Cardiac muscle cell (in vitro differentiated cells and primary cell): Measurements from ENCODE around the gene LSMEM2. TPM values are rescaled to one million over a fixed set of nuclear protein-coding genes. Genes with fewer than 3 reads are reported as not detected.

ENCODE experiments used
- DNase-seq, 2 donors: peaks; one replicate each; pipeline versions ENCODE4 v3.0.0 to v3.0.0-alpha.2; 2010 to 2017; ENCODE audit warnings: low read depth in 1 of 2, low spot score in 1 of 2
- H3K27ac ChIP-seq: fragments of 200-600 bp; sonication (generic); 2 replicates; pipeline ENCODE4 v1.5.1; 2016
- H3K27me3 ChIP-seq: fragments of 200-600 bp; sonication (generic); 2 replicates; pipeline ENCODE4 v1.6.0; 2016; ENCODE audit warnings: control low read depth
- H3K36me3 ChIP-seq: fragments of 200-600 bp; sonication (generic); 2 replicates; pipeline ENCODE4 v1.5.1; 2016; ENCODE audit warnings: control low read depth
- H3K4me1 ChIP-seq: fragments of 200-600 bp; sonication (generic); 2 replicates; pipeline ENCODE4 v1.8.1; 2017; ENCODE audit warnings: low read depth, mild to moderate bottlenecking, mixed run types
- H3K4me3 ChIP-seq: fragments of 200-600 bp; sonication (generic); 2 replicates; pipeline ENCODE4 v1.5.1; 2016; ENCODE audit warnings: mild to moderate bottlenecking
- H3K9me3 ChIP-seq: fragments of 200-600 bp; sonication (generic); 2 replicates; pipeline ENCODE4 v1.5.1; 2017; ENCODE audit warnings: low read depth, mild to moderate bottlenecking, control low read depth
- CTCF ChIP-seq: IDR thresholded peaks from 2 replicates; pipeline ENCODE4 v1.5.1; 2012; ENCODE audit warnings: low read depth, mild to moderate bottlenecking, low read length
- polyA plus RNA-seq: library from polyadenylated mRNA; unstranded; fragments of >200 nt; fragmentation: Nextera tagmentation; extraction: Ambion mirVana; gene quantifications from 2 replicates; pipeline ENCODE4 v1.2.1, GENCODE V29; 2016
- total RNA-seq: library from RNA; depleted of rRNA; stranded (reverse); fragments of >200 nt; gene quantifications from 2 replicates; pipeline ENCODE4 v1.2.3, GENCODE V29; 2016

Gene LSMEM2
- total and polyA plus RNA-seq, 2 experiments from 2014 or later: 18.1 to 29.2 TPM

DNA sequence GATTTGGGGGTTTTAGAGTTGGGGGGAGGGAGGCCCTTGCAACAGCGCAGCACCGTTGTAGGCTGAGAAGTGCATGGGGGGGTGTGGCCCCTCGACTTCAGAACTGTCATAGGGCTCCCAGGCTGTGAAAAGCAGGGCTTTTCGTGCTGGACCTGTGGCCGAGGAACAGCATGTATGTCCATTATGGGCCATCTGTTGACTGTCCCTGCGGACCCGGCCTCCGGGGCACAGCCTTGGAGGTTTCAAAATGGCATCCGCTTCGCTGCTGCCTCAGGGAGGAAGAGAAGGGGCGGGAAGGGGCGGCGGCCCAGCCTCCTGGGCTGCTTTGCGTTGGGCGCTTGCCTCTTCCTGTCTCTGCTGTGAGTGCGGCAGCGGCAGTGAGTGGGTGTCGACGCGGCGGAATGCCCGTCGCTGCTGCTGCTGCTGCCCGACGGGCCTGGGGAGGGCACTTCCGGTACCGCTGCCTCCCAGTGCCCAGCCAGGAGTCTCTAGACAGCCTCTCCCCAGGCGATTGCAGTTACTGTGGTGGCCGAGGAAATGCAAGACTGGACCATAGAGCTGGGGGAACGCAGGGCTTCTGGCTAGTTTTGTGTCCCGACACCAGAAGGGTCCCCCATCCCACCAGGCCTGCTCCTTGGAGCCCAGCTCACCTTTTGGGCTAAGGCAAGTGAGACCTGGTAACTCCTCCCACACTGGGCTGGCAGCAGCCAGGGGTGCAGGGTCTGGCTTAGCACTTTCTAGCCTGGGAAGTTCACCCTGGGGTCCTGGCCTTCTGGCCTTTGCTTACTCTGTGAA lies 40.9 kb upstream of the LSMEM2 start:
- TF ChIP-seq CTCF: no peak
- Histone ChIP-seq H3K4me3 (peak overlapping the region; percentile 57), H3K27ac (peak overlapping the region; percentile 66), H3K27me3 (no peaks in the 10 kb centered on the region), H3K9me3 (no peaks in the 10 kb centered on the region), H3K36me3 (no peaks in the 10 kb centered on the region), H3K4me1 (peaks cover 27% of the 10 kb centered on the region)
- DNase-seq: peak; percentile 86

DNA sequence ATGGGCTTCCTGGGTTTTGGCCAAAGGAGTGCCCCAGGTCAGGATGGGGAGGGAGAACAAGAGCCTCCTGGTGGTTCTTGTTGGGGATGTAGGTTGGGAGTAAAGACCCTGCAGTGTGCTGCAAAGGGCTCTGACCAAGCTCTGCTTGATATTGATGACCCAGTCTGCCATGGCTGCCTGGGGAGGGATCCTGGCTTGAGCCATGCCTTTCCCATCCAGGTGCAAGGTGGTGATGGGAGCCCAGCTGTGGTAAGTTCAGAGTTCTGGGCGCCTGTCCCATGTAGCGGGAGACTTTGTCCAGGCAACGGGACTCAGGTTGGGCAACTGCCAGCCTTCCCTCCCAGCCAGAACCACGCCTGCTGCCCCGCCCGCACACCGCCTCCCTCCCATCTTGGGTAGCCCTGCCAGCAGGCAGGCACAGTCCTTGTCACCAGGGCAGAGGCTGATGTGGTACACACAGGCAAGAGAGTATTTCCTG lies 40.3 kb upstream of the LSMEM2 start:
- no peaks in the 10 kb centered on the region for H3K27me3 ChIP-seq
- peak overlapping the region; percentile 57 for H3K4me3 ChIP-seq
- no peaks in the 10 kb centered on the region for H3K36me3 ChIP-seq
- DNase-seq: no peak
- no peak for TF ChIP-seq CTCF
- H3K9me3 ChIP-seq: no peaks in the 10 kb centered on the region
- H3K4me1 ChIP-seq: peaks cover 22% of the 10 kb centered on the region
- peak overlapping the region; percentile 66 for H3K27ac ChIP-seq

- no peaks in the 10 kb centered on the region for H3K9me3 ChIP-seq
- no peak for DNase-seq
- no peaks in the 10 kb centered on the region for H3K27me3 ChIP-seq
- peaks cover 20% of the 10 kb centered on the region for H3K4me1 ChIP-seq
- H3K27ac ChIP-seq: peak overlapping the region; percentile 20
- no peaks in the 10 kb centered on the region for H3K36me3 ChIP-seq
- no peak for TF ChIP-seq CTCF
- no peak overlapping the region for H3K4me3 ChIP-seq
These were observed 39.2 kb upstream of the LSMEM2 start for GRCh38 chr3:50239649-50240048.

GRCh38 chr3:50241163-50241562 lies 37.7 kb upstream of the LSMEM2 start:
- H3K27ac ChIP-seq: peak overlapping the region; percentile 57
- no peak for TF ChIP-seq CTCF
- peak in 1 of 2 donors; percentile 71 for DNase-seq

GRCh38 chr3:50241713-50242380 lies 37.0 kb upstream of the LSMEM2 start:
- TF ChIP-seq CTCF: no peak
- DNase-seq: no peak
- Histone ChIP-seq H3K4me3 (no peak overlapping the region), H3K27ac (no peak overlapping the region), H3K9me3 (no peaks in the 10 kb centered on the region), H3K36me3 (no peaks in the 10 kb centered on the region), H3K4me1 (peaks cover 26% of the 10 kb centered on the region), H3K27me3 (no peaks in the 10 kb centered on the region)

More at GRCh38 chr3:50241163-50241562, 37.7 kb upstream of the LSMEM2 start:
- no peaks in the 10 kb centered on the region for H3K36me3 ChIP-seq
- H3K4me1 ChIP-seq: peaks cover 20% of the 10 kb centered on the region
- H3K4me3 ChIP-seq: no peak overlapping the region
- no peaks in the 10 kb centered on the region for H3K27me3 ChIP-seq
- no peaks in the 10 kb centered on the region for H3K9me3 ChIP-seq
